K562 (cell line): ENCODE results near the gene UBE2J2. TPM values are rescaled to one million over a fixed set of nuclear protein-coding genes. Genes with fewer than 3 reads are reported as not detected.

ENCODE experiments used
- BHLHE40 ChIP-seq: IDR thresholded peaks from 2 replicates; pipeline ENCODE4 v1.6.1; 2011; ENCODE audit warnings: low read length, improper control_type of control experiment
- CGGBP1 ChIP-seq: fragments of 250-450 bp; sonication (Bioruptor Pico); IDR thresholded peaks from 2 replicates; pipeline ENCODE4 v1.9.0; 2021; ENCODE audit warnings: mild to moderate bottlenecking
- CTBP1 ChIP-seq: fragments of 450-650 bp; IDR thresholded peaks from 2 replicates; pipeline ENCODE4 v1.6.1; 2016; ENCODE audit warnings: borderline replicate concordance
- CXXC5 ChIP-seq: fragments of 250-450 bp; sonication (Bioruptor Pico); IDR thresholded peaks from 2 replicates; pipeline ENCODE4 v1.8.0; 2022; ENCODE audit warnings: inconsistent platforms, mild to moderate bottlenecking, moderate library complexity
- EHMT2 ChIP-seq: fragments of 450-650 bp; IDR thresholded peaks from 2 replicates; pipeline ENCODE4 v1.6.1; 2018; ENCODE audit warnings: antibody characterized with exemption
- ESRRB ChIP-seq: fragments of 250-450 bp; sonication (Bioruptor Pico); IDR thresholded peaks from 2 replicates; pipeline ENCODE4 v1.5.0; 2020; ENCODE audit warnings: mild to moderate bottlenecking, moderate library complexity, borderline replicate concordance
- HDAC8 ChIP-seq: fragments of 450-650 bp; IDR thresholded peaks from 2 replicates; pipeline ENCODE4 v1.6.1; 2016; ENCODE audit warnings: mild to moderate bottlenecking, missing genetic modification characterization, moderate library complexity, missing compliant biosample characterization
- KAT8 ChIP-seq: fragments of 450-650 bp; IDR thresholded peaks from 2 replicates; pipeline ENCODE4 v1.6.1; 2016; ENCODE audit warnings: low read depth, mild to moderate bottlenecking
- KDM4B ChIP-seq, 2 experiments: fragments of 450-650 bp in 1 of 2; sonication (generic) in 1 of 2; IDR thresholded peaks; 2 replicates each; pipeline ENCODE4 v1.6.1; 2016 to 2017; ENCODE audit warnings: borderline replicate concordance in 2 of 2, antibody characterized with exemption in 1 of 2, low read depth in 1 of 2, mild to moderate bottlenecking in 1 of 2
- KDM5B ChIP-seq: fragments of 200-600 bp; sonication (generic); IDR thresholded peaks from 2 replicates; pipeline ENCODE4 v1.6.1; 2012; ENCODE audit warnings: low read depth, mild to moderate bottlenecking, moderate library complexity, low read length, control low read depth, inconsistent platforms; ENCODE audit not compliant: insufficient replicate concordance
- MEF2A ChIP-seq: IDR thresholded peaks from 2 replicates; pipeline ENCODE4 v1.6.1; 2011; ENCODE audit warnings: low read depth, mild to moderate bottlenecking, low read length, moderate library complexity; ENCODE audit not compliant: control insufficient read depth
- MYC ChIP-seq, 2 experiments: fragments of 250-450 bp in 1 of 2; sonication (Bioruptor Pico) in 1 of 2; IDR thresholded peaks; 2 replicates each; pipeline versions ENCODE4 v1.5.1 to v1.6.1; 2012 to 2021; ENCODE audit warnings: low read depth in 2 of 2, borderline replicate concordance in 1 of 2, improper control_type of control experiment in 1 of 2, low read length in 1 of 2, mild to moderate bottlenecking in 1 of 2, moderate library complexity in 1 of 2
- NBN ChIP-seq: fragments of 450-650 bp; IDR thresholded peaks from 2 replicates; pipeline ENCODE4 v1.6.1; 2016; ENCODE audit warnings: low read depth, mild to moderate bottlenecking
- NFXL1 ChIP-seq: fragments of 450-650 bp; formaldehyde crosslinking; IDR thresholded peaks from 2 replicates; pipeline ENCODE4 v1.4.0; 2021; ENCODE audit warnings: mild to moderate bottlenecking
- NKRF ChIP-seq: fragments of 450-650 bp; IDR thresholded peaks from 2 replicates; pipeline ENCODE4 v1.6.1; 2016; ENCODE audit warnings: borderline replicate concordance
- OTX1 ChIP-seq: fragments of 450-650 bp; formaldehyde crosslinking; IDR thresholded peaks from 2 replicates; pipeline ENCODE4 v1.4.0; 2022; ENCODE audit warnings: mild to moderate bottlenecking
- POLR2B ChIP-seq: fragments of 450-650 bp; IDR thresholded peaks from 2 replicates; pipeline ENCODE4 v1.6.1; 2018; ENCODE audit warnings: low read depth; ENCODE audit not compliant: partially characterized antibody
- PTBP1 ChIP-seq: fragments of 200-400 bp; formaldehyde crosslinking; IDR thresholded peaks from 2 replicates; pipeline ENCODE4 v1.6.1; 2017; ENCODE audit warnings: low read depth, low read length
- RBM34 ChIP-seq: fragments of 200-400 bp; formaldehyde crosslinking; IDR thresholded peaks from 2 replicates; pipeline ENCODE4 v1.6.1; 2018; ENCODE audit warnings: low read length, borderline replicate concordance; ENCODE audit not compliant: insufficient read depth
- XRCC4 ChIP-seq: IDR thresholded peaks from one replicate; pipeline ENCODE4 v1.6.1; 2011; ENCODE audit not compliant: insufficient read depth, insufficient read length; ENCODE audit errors: extremely low read depth
- ZHX1 ChIP-seq: fragments of 150-350 bp; conservative IDR thresholded peaks from 2 replicates; pipeline ENCODE4 v1.6.1; 2014; ENCODE audit warnings: low read length
- ZNF639 ChIP-seq, 2 experiments: fragments of 200-800 bp in 1 of 2; sonication (Bioruptor generic) in 1 of 2; sonication (generic) in 1 of 2; formaldehyde crosslinking in 1 of 2; IDR thresholded peaks in 1 of 2; conservative IDR thresholded peaks in 1 of 2; 2 replicates each; pipeline versions ENCODE4 v1.5.0 to v1.6.1; 2016 to 2020; ENCODE audit warnings: missing compliant biosample characterization in 1 of 2, missing genetic modification characterization in 1 of 2, missing genetic modification reagents in 1 of 2
- polyA plus RNA-seq, 8 experiments: library from polyadenylated mRNA; depleted of rRNA in 4 of 8; stranded (reverse) in 5 of 8; unstranded in 3 of 8; fragments of >200 nt; fragmentation: Nextera tagmentation in 2 of 8; fragmentation: Illumina TruSeq in 1 of 8; extraction: Ambion mirVana in 2 of 8; extraction: Trizol in 1 of 8; gene quantifications; 2 replicates each; pipeline versions ENCODE4 v1.2.1 to v1.2.3, GENCODE V29; 2011 to 2014; ENCODE audit warnings: inconsistent platforms in 1 of 8, missing spikeins in 1 of 8
- total RNA-seq, 7 experiments: library from RNA; depleted of rRNA in 6 of 7; stranded (reverse); fragments of >200 nt in 6 of 7; fragmentation: Illumina TruSeq in 2 of 7; extraction: Trizol in 2 of 7; gene quantifications; 2 replicates each; pipeline versions ENCODE4 v1.2.1 to v1.2.3, GENCODE V29; 2011 to 2021; ENCODE audit warnings: low replicate concordance in 1 of 7

UBE2J2 gene
- total and polyA plus RNA-seq, 9 of the 15 experiments (the other 6 are each of a cell fraction or from before 2014, with no cell fraction given), result 0.93 to 112 (median 75.5) TPM

GRCh38 chr1:1307261-1307922, 33.7 kb upstream of the UBE2J2 start (continued):
- TF ChIP-seq ZHX1, result no peak
- TF ChIP-seq OTX1 (CRISPR knock-in tag), result no peak
- no peak for TF ChIP-seq POLR2B
- no peak; the same call in 1 of the 2 replicates for TF ChIP-seq CTBP1
- TF ChIP-seq KAT8, result no peak
- TF ChIP-seq CGGBP1 (CRISPR knock-in tag), result no peak
- TF ChIP-seq CXXC5 (CRISPR knock-in tag), result no peak; the same call in 1 of the 2 replicates
- TF ChIP-seq ESRRB (CRISPR knock-in tag), result no peak
- no peak for TF ChIP-seq NBN
- TF ChIP-seq NFXL1 (CRISPR knock-in tag), result no peak
- TF ChIP-seq PTBP1, result no peak
- peak; percentile 57 for TF ChIP-seq KDM5B
- TF ChIP-seq MYC (IDR thresholded peaks at IDR 0.05; ENCODE audit: low read depth, low read length), result no peak
- no peak for TF ChIP-seq MYC (CRISPR knock-in tag; IDR thresholded peaks at IDR 0.05; ENCODE audit: borderline replicate concordance, low read depth)
- no peak for TF ChIP-seq BHLHE40
- no peak for TF ChIP-seq EHMT2
- no peak for TF ChIP-seq KDM4B (IDR thresholded peaks at IDR 0.05; ENCODE audit: borderline replicate concordance in 2 of 2, low read depth in 1 of 2)
- no peak for TF ChIP-seq ZNF639 (CRISPR knock-in tag; conservative IDR thresholded peaks at IDR 0.05 in 1 of 2, IDR thresholded peaks at IDR 0.05 in 1 of 2)
- TF ChIP-seq HDAC8 (tag), result no peak
- no peak for TF ChIP-seq XRCC4
- TF ChIP-seq RBM34, result no peak
- no peak for TF ChIP-seq NKRF
- no peak for TF ChIP-seq MEF2A
